Measurements from ENCODE around the gene TRPV5.

DNA sequence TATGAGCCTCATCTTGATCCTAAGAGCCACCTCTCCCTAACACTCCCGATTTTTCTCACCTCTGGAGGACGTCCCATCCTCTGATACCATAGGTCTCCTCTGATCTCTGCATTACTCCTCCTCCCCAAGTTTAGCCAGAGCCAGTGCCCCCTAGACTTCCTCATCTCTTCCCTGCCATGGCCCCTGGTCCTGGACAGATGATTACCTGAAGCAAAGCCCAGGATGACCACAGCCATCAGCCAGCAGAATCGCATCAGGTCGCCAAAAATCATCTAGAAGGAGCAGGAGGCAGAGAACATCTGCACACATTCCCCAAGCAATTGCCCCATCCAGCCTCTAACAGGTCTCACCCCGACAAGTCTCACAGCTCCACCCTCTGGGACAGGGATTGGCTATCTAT is 59.7 kb downstream of the TRPV5 start:
- TF ChIP-seq, protein P1, sequence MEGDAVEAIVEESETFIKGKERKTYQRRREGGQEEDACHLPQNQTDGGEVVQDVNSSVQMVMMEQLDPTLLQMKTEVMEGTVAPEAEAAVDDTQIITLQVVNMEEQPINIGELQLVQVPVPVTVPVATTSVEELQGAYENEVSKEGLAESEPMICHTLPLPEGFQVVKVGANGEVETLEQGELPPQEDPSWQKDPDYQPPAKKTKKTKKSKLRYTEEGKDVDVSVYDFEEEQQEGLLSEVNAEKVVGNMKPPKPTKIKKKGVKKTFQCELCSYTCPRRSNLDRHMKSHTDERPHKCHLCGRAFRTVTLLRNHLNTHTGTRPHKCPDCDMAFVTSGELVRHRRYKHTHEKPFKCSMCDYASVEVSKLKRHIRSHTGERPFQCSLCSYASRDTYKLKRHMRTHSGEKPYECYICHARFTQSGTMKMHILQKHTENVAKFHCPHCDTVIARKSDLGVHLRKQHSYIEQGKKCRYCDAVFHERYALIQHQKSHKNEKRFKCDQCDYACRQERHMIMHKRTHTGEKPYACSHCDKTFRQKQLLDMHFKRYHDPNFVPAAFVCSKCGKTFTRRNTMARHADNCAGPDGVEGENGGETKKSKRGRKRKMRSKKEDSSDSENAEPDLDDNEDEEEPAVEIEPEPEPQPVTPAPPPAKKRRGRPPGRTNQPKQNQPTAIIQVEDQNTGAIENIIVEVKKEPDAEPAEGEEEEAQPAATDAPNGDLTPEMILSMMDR (IDR thresholded peaks at IDR 0.05; ENCODE audit: poor library complexity): no peak
- no peak for TF ChIP-seq EZH2 (IDR thresholded peaks at IDR 0.05; ENCODE audit: borderline replicate concordance)

Measured in hepatocyte (in vitro differentiated cells).